Measurements from ENCODE around the gene ARFIP2.

GRCh38 chr11:6455070-6455469, 26.1 kb downstream of the ARFIP2 start:
- no peak for TF ChIP-seq CTCF (IDR thresholded peaks at IDR 0.05; ENCODE audit: extremely low read depth in 1 of 2, insufficient read depth in 1 of 2, low read depth in 1 of 2, low read length in 2 of 2)
- no peak for TF ChIP-seq EZH2 (IDR thresholded peaks at IDR 0.05; ENCODE audit: borderline replicate concordance, low read depth, low read length, severe bottlenecking)
- no peak for TF ChIP-seq JUN (IDR thresholded peaks at IDR 0.05; ENCODE audit: borderline replicate concordance, insufficient read depth, insufficient read length, low read depth)
- no peak for TF ChIP-seq MYC (IDR thresholded peaks at IDR 0.05; ENCODE audit: low read depth, low read length)
- no peak for TF ChIP-seq POLR2A (IDR thresholded peaks at IDR 0.05; ENCODE audit: low read depth, low read length)
- no peak for TF ChIP-seq POLR2AphosphoS5 (IDR thresholded peaks at IDR 0.05; ENCODE audit: insufficient read depth, low read depth, low read length)
